T47D (cell line): ENCODE results near the gene TPRKB.
A peak's percentile ranks its signal among the peaks of the same experiment; 100 is the strongest.
"Not testable (repeated sequence)": the region's sequence is repeated elsewhere in the genome, so short reads cannot be mapped to it uniquely, and the experiment has no call there.

ENCODE experiments used
- DNase-seq, 2 experiments: peaks; one replicate each; pipeline versions ENCODE4 v3.0.0 to v3.0.0-alpha.2; 2011 to 2012; ENCODE audit warnings: low read depth in 1 of 2, low spot score in 1 of 2
- JUND ChIP-seq: IDR thresholded peaks from 2 replicates; pipeline ENCODE4 v1.6.1; 2012; ENCODE audit warnings: low read depth
- in situ Hi-C: cut with HindIII; loops from 2 replicates; pipeline ENCODE4 v1.10.0; 2016; ENCODE audit warnings: low sequenced_read_pairs, low pct_unique_long_range_greater_than_20kb

The TPRKB gene

DNA sequence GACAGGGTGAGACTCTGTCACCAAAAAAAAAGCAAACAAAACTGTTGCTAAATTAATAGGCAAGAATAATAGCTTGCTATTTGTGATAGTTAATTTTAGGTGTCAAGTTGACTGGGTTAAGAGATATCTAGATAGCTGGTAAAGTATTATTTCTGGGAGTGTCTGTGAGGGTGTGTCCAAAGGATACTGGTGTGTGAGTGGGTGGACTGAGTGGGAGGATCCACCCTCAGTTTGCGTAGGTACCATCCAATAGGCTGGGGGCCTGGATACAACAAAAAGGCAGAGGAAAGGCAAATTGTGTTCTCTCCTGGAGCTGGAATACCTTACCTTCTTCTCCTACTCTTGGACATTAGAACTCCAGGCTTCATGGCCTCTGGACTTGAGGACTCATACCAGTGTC, 27.8 kb upstream of the TPRKB start:
- no peak for TF ChIP-seq JUND
- in situ Hi-C loops = no loop called here

DNA sequence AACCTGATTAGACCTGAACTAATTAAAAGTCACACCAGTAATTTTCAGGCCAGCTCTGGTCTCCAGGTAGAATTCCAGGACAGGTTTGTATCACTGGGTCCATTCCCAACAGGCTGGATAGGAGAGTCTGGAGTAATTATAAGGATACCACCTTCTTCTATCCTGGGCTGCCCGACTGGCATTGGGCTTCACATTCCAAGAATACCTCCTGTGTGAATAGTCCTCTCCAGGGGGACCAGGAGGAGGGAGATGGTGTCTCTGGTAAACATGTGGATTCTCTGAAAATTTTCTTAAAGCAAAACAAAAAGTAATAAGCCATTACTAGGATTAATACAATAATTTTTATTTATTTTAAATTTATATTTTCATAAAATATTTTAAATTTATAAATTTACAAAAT, 25.4 kb upstream of the TPRKB start:
- in situ Hi-C loops = no loop called here
- TF ChIP-seq JUND = no peak
- DNase-seq = no peak

More for the DNA sequence above, 27.8 kb upstream of the TPRKB start:
- DNase-seq = no peak

DNA sequence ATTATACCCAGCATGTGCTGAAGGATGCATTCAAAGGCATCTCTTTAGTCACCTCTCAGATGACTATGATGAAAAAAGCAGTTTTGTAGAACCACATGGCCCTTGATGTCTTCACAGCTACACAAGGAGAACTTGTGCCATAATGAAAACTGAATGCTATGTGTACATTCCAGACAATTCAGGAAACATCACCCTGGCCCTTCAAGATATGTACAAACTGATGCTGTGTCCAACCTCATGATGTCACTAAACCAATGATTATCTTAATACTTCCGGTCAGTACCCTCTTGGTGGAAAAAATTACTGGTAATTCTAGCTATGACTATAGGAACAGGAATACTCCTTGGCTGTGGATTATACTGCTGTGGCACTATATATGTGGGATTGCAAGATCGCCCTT, 22.8 kb upstream of the TPRKB start:
- in situ Hi-C loops = no loop called here
- no peak for TF ChIP-seq JUND
- no peak for DNase-seq

DNA sequence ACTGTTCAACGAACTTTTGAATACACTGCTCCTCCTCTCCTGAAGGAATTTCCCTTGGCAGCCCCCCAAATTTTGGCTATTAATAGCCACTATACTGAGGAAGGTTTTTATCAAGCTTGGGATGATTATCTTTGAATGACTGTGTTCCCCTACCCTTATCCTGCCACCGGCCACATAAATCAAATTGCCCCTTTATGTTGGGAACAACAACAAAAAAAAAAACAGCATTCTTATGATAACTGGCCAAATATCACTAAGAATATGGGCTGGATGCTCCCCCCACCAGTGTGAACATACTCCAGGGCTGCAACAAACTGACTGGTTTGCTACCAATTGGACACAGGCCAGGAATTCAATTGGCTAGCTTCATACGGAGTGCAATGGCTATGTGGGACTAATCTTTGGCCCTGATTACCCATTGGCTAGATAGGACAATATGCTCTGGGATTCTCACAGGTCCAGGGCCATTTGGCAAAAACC, 22.2 kb upstream of the TPRKB start:
- in situ Hi-C loops = no loop called here
- no peak for TF ChIP-seq JUND
- no peak for DNase-seq

DNA sequence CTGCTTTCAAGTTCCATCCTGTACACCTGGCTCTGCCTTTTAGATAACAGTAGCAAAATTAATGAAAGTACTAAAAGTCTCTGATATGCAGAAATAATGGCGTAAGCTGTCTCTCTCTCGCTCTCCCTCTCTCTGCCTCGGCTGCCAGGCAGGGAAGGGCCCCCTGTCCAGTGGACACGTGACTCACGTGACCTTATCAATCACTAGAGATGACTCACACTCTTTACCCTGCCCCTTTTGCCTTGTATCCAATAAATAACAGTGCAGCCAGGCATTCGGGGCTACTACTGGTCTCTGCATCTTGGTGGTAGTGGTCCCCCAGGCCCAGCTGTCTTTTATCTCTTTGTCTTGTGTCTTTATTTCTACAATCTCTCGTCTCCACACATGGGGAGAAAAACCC, 17.2 kb upstream of the TPRKB start:
- in situ Hi-C loops, DNase-seq: not testable (repeated sequence)

DNA sequence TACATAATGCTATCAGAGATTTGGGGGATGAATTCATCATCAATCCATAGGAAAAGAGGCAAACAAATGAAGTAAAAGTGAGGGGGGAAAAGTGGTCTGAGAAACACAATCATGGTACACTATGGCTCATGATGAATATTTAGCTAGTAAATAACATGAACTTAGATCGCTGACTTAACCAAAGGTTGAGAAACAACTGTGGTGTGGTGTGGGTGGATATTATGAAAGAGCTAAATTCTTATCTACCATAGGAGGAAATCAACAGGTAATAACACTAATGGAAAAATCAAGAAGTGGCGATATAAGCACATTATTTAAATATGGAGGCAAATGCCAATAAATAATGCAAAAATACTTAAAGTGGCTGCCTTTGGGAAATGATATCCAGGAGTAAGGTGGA, 12.2 kb upstream of the TPRKB start:
- no peak for DNase-seq
- TF ChIP-seq JUND = no peak
- in situ Hi-C loops = no loop called here

DNA sequence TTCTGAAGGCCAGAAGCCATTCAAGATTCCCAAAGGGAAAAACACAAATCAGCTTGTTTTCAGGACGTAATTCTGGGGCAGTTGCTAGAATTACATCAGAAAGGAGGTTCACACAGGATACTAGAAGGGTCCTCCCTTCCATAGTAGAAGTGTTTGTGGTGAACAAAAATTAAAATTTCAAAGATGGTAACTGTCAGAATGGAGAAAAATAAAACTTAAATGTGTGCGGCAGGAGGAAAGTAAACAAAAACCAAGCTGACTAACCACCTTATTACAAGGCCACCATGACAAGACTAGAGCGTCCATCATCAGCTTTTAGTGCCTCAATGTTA, 9.7 kb upstream of the TPRKB start:
- in situ Hi-C loops = no loop called here
- DNase-seq = no peak
- TF ChIP-seq JUND = no peak

DNA sequence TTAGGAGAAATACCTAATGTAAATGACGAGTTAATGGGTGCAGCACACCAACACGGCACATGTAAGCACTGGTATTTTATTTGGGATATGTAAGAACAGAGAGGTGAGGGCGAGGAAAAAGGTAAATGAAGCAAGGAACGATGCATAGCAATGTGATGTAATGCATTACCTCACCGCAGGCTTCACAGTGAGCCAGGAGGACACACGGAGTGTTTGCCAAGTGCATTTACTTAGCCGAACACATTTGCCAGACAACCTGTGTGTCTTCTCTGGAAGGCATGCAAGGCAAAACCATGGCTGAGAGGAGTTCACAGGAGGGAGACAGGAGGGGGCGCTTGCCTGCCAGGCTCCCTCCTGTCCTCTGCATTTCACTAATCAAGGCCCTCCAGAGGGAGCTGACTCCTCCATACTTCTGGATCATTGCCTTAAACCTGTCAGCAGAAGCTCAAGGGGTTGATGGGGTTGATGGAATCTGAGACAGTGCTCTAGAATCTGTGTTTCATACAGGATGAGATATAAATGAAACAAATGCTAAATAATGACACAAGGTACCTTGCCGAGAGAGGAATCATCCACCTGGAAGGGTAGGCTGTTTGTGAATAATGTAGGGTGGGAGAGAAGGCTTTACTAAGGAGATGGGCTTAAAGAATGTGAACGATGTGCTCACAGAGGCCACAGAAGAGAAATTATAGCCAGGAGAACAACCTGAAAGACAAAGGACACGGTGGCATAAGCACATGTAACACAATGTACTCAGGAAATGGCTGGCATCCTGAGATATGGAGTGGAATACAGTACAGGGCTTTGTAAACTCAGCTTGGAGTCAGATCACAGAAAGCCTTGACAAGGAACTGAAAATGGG, 9.1 kb upstream of the TPRKB start:
- no peak for DNase-seq
- in situ Hi-C loops = no loop called here
- TF ChIP-seq JUND = no peak

DNA sequence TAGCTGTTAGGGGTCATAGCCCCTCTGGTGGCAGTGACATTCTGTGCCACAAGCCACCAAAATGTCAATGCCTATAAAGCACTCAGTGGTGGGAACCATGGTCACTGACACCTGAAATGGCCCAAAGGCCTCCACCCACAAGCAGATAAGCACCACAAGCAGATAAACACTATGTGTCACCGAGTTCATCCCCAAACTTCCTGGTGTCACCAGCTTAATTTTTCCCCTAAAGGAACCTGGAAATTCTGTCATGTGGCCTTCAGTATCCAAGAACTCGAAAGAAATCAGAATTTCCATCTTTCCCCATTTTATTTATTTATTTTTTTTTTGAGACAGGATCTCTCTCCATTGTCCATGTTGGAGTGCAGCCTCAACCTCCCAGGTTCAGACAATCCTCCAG, 3.6 kb upstream of the TPRKB start:
- no peak for TF ChIP-seq JUND
- in situ Hi-C loops = no loop called here
- DNase-seq = no peak

DNA sequence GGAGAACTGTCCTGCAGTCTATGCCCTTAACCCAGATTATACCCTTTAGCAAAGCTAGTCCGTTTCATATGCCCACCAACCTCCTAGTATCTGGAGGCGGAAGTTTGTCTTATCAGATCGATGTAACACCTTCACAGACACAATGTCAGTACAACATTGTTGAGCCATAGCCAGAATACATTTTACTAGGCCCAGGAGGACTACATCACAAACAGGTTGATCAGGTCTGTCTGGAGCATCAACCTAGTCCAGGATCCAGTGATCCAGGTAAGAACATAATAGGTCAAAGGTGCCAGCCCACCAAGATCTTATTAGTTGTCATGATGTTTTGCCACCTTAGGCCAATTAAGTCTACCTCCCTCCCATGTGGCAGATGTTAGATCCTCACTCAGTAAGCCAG, 2.0 kb upstream of the TPRKB start:
- in situ Hi-C loops = no loop called here
- DNase-seq = peak in 1 of 2 experiments; percentile 51
- no peak for TF ChIP-seq JUND

DNA sequence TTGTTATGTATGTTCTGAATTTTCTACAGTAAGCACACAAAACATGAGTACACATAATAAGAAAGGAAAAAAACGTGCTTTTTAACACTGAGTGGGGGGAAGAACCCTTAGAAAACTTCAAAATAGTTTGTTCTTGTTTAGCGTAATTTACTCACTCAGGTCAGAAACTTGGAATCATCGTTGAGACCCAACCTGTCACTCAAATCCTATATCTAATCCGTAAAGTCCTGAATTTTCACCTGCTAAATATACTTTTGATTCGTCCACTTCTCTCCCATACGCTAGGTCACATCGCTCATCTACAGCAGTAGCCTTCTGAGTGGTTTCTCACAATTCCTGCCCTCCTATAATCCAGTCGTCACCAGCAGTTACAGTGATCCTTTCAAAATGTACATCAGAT, 767 bp downstream of the TPRKB start:
- in situ Hi-C loops = no loop called here

DNA sequence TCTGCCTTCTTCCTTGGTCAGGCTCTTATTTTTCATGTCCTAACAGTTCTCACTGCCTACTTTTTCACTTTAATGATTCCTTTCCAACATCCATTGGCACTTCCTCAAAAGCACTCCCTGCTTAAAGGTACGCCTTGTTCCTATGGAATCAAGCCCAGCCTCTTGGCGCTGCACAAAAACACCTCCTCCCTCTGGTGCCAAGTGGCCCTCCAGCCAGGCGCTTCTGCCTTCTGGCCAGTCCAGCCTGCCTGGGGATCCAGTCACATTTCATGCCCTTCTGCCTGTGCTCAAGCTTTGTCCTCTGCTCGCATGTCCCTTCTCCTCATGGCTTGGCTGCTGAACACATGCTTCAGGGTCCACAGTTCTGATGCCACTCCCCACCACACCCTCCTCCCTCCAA, 6.3 kb downstream of the TPRKB start:
- DNase-seq = no peak
- TF ChIP-seq JUND = no peak
- in situ Hi-C loops = no loop called here

More for the DNA sequence above, 767 bp downstream of the TPRKB start:
- no peak for DNase-seq
- TF ChIP-seq JUND = no peak

DNA sequence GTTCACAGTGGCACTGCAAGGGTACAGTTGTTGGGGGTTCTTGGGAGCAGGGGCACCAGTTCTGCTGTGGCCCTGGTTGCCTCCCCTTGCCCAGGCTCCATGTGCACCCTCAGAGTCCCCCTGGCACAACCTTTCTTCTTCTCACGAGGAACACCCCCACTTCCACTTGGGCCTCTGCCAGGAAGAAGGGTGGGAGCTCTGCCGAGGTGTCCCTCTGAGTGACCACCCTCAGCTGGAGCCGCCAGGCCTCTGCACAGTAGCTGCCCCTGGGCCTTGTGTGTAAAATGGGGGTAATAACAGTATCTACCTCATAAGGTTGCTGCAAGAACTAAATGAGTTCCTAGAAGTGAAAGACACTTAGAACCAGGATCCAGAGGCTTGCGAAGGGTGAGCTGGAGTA, 8.4 kb downstream of the TPRKB start:
- in situ Hi-C loops = no loop called here
- TF ChIP-seq JUND = no peak
- DNase-seq = no peak

DNA sequence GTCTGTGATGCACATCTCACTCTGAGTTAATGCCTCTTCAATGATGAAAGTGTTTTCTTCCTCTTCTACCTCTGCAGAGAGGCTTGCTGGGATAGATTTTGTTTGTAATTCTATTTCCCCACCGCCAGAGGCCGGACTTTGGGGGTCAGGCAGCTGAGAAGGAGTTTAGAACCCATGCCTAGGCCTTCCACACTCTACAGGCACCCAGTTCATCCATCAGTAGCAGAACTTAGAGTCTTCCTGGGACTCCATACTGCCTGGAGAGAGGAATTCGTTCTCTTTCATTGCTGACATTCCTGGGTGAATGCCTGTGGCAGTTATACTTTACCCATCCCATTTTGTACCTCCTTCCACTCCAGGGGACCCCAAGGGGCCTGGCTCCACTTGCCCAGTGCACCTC, 9.1 kb downstream of the TPRKB start:
- TF ChIP-seq JUND = no peak
- in situ Hi-C loops = no loop called here

DNA sequence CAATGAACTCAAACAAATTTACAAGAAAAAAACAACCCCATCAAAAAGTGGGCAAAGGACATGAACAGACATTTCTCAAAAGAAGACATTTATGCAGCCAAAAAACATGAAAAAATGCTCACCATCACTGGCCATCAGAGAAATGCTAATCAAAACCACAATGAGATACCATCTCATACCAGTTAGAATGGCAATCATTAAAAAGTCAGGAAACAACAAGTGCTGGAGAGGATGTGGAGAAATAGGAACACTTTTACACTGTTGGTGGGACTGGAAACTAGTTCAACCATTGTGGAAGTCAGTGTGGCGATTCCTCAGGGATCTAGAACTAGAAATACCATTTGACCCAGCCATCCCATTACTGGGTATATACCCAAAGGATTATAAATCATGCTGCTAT, 10.5 kb downstream of the TPRKB start:
- in situ Hi-C loops, DNase-seq: not testable (repeated sequence)

More for the DNA sequence above, 9.1 kb downstream of the TPRKB start:
- DNase-seq = no peak
